BE2C (cell line): ENCODE data around the gene GPR183.

Experiments
- DNase-seq: peaks from one replicate; pipeline ENCODE4 v3.0.0-alpha.2; 2020
- H3K27me3 ChIP-seq: fragments of 250-450 bp; sonication (Bioruptor Pico); 2 replicates; pipeline ENCODE4 v1.5.1; 2020; ENCODE audit warnings: mild to moderate bottlenecking
- H3K36me3 ChIP-seq: fragments of 250-450 bp; sonication (Bioruptor Pico); 2 replicates; pipeline ENCODE4 v1.5.1; 2020; ENCODE audit warnings: mild to moderate bottlenecking
- H3K4me1 ChIP-seq: fragments of 250-450 bp; sonication (Bioruptor Pico); 2 replicates; pipeline ENCODE4 v1.5.1; 2020
- H3K4me3 ChIP-seq: 2 replicates; pipeline ENCODE4 v1.5.1; 2011; ENCODE audit warnings: low read depth, low read length
- H3K9me3 ChIP-seq: fragments of 250-450 bp; sonication (Bioruptor Pico); 2 replicates; pipeline ENCODE4 v1.5.1; 2020
- CTCF ChIP-seq: IDR thresholded peaks from 2 replicates; pipeline ENCODE4 v1.5.1; 2012; ENCODE audit warnings: mild to moderate bottlenecking, low read depth, low read length

GPR183 gene

GRCh38 chr13:99320693-99321481 is 13.7 kb upstream of the GPR183 start:
- Histone ChIP-seq H3K4me1 (no peaks in the 10 kb centered on the region), H3K27me3 (no peaks in the 10 kb centered on the region), H3K4me3 (no peak overlapping the region), H3K9me3 (no peaks in the 10 kb centered on the region), H3K36me3 (no peaks in the 10 kb centered on the region)
- DNase-seq = no peak
- TF ChIP-seq CTCF = no peak

GRCh38 chr13:99316657-99317256 is 9.6 kb upstream of the GPR183 start:
- Histone ChIP-seq H3K4me1 (no peaks in the 10 kb centered on the region), H3K27me3 (no peaks in the 10 kb centered on the region), H3K4me3 (no peak overlapping the region), H3K9me3 (no peaks in the 10 kb centered on the region), H3K36me3 (no peaks in the 10 kb centered on the region)
- TF ChIP-seq CTCF = no peak
- no peak for DNase-seq

GRCh38 chr13:99316224-99316623 is 9.0 kb upstream of the GPR183 start:
- TF ChIP-seq CTCF = no peak
- Histone ChIP-seq H3K4me3 (no peak overlapping the region), H3K9me3 (no peaks in the 10 kb centered on the region), H3K36me3 (no peaks in the 10 kb centered on the region), H3K4me1 (no peaks in the 10 kb centered on the region), H3K27me3 (no peaks in the 10 kb centered on the region)
- DNase-seq = no peak

- no peak overlapping the region for H3K4me3 ChIP-seq
- H3K27me3 ChIP-seq = no peaks in the 10 kb centered on the region
- no peak for DNase-seq
- TF ChIP-seq CTCF = no peak
- no peaks in the 10 kb centered on the region for H3K36me3 ChIP-seq
- H3K4me1 ChIP-seq = no peaks in the 10 kb centered on the region
- no peaks in the 10 kb centered on the region for H3K9me3 ChIP-seq
These were observed 8.0 kb upstream of the GPR183 start for GRCh38 chr13:99315186-99315585.

- no peaks in the 10 kb centered on the region for H3K4me1 ChIP-seq
- H3K9me3 ChIP-seq = no peaks in the 10 kb centered on the region
These were observed 7.5 kb upstream of the GPR183 start for GRCh38 chr13:99314640-99315176.

More at GRCh38 chr13:99314640-99315176, 7.5 kb upstream of the GPR183 start:
- Histone ChIP-seq H3K4me3 (no peak overlapping the region), H3K36me3 (no peaks in the 10 kb centered on the region), H3K27me3 (no peaks in the 10 kb centered on the region)
- no peak for TF ChIP-seq CTCF
- DNase-seq = no peak
